K562 (cell line): Measurements from ENCODE around the gene MED16. TPM values are rescaled to one million over a fixed set of nuclear protein-coding genes. Genes with fewer than 3 reads are reported as not detected.

Experiments used
- ATAC-seq: fragments of 200-7000 bp; cut with Tn5 transposase; 3 replicates; pipeline ENCODE4 v1.9.1; 2020; ENCODE audit warnings: moderate library complexity
- BruUV-seq: library from RNA; stranded (reverse); fragments of 400-500 nt; replicated peaks from 2 replicates; lab custom pipeline; 2021; lab: Mats Ljungman, UMichigan
- CTCF ChIA-PET: fragments of 300-600 bp; formaldehyde crosslinking; extraction: SDS; loops from one replicate; lab custom pipeline; 2021; ENCODE audit warnings: low intra/inter-chr PET ratio; lab: Yijun Ruan, JAX
- POLR2A ChIA-PET: fragments of 300-600, 350-650 bp; sonication (Branson Sonifier 250); formaldehyde crosslinking; extraction: SDS; loops from one replicate; lab custom pipeline; 2021; ENCODE audit warnings: antibody characterized with exemption, inconsistent platforms; lab: Yijun Ruan, JAX
- DNase-seq, 4 experiments: peaks; one replicate each; pipeline versions ENCODE4 v3.0.0 to v3.0.0-alpha.2; 2011 to 2018; ENCODE audit warnings: low spot score in 3 of 4, mixed read lengths in 3 of 4; ENCODE audit errors: extremely low read depth in 1 of 4
- FAIRE-seq: peaks from 2 replicates; lab custom pipeline; 2011; peaks lifted over from hg19 to GRCh38; lab: Jason Lieb, UNC
- H2AFZ ChIP-seq: 2 replicates; pipeline ENCODE4 v1.6.0; 2011; ENCODE audit warnings: low read depth, low read length, control low read depth, inconsistent platforms
- H3K27ac ChIP-seq: fragments of 200-600 bp; 3 replicates; pipeline ENCODE4 v1.8.0; 2011; ENCODE audit warnings: low read depth, mild to moderate bottlenecking, control low read depth, inconsistent platforms, low read length, moderate library complexity, mixed read lengths; ENCODE audit errors: extremely low read depth
- H3K27me3 ChIP-seq, 2 experiments: fragments of 300-600 bp in 1 of 2; 2 replicates in 1 of 2; 3 replicates in 1 of 2; pipeline versions ENCODE4 v1.6.0 to v1.8.0; 2011; ENCODE audit warnings: inconsistent platforms in 2 of 2, low read length in 2 of 2, mild to moderate bottlenecking in 1 of 2, mixed read lengths in 1 of 2, moderate library complexity in 1 of 2; ENCODE audit not compliant: control insufficient read depth in 2 of 2, insufficient read depth in 2 of 2
- H3K36me3 ChIP-seq: fragments of 300-600 bp; 3 replicates; pipeline ENCODE4 v1.8.0; 2011; ENCODE audit warnings: mild to moderate bottlenecking, low read length, inconsistent platforms; ENCODE audit not compliant: control insufficient read depth, insufficient read depth
- H3K4me1 ChIP-seq, 2 experiments: fragments of 200-600 bp in 1 of 2; replicated peaks in 1 of 2; 2 replicates in 1 of 2; 3 replicates in 1 of 2; pipeline versions ENCODE4 v1.5.1 to v1.8.0; 2011; ENCODE audit warnings: inconsistent platforms in 2 of 2, low read length in 2 of 2, mild to moderate bottlenecking in 1 of 2, mixed read lengths in 1 of 2, moderate library complexity in 1 of 2; ENCODE audit not compliant: control insufficient read depth in 2 of 2, insufficient read depth in 2 of 2
- H3K4me2 ChIP-seq: 2 replicates; pipeline ENCODE4 v1.6.1; 2011; ENCODE audit warnings: low read length, control low read depth, inconsistent platforms, mixed read lengths; ENCODE audit not compliant: insufficient read depth
- H3K4me3 ChIP-seq: fragments of 200-600 bp; sonication (generic), shearing (Covaris generic); 2 replicates; pipeline ENCODE4 v1.5.1; 2016; ENCODE audit warnings: control low read depth, inconsistent platforms
- H3K79me2 ChIP-seq: fragments of 200-600 bp; 3 replicates; pipeline ENCODE4 v1.8.0; 2011; ENCODE audit warnings: low read length, inconsistent platforms; ENCODE audit not compliant: control insufficient read depth, insufficient read depth
- H3K9ac ChIP-seq, 2 experiments: 2 replicates each; pipeline versions ENCODE4 v1.6.0 to v1.6.1; 2011; ENCODE audit warnings: low read depth in 2 of 2, low read length in 2 of 2, control low read depth in 1 of 2, inconsistent platforms in 1 of 2, mild to moderate bottlenecking in 1 of 2, mixed read lengths in 1 of 2; ENCODE audit not compliant: insufficient read depth in 1 of 2
- H3K9me1 ChIP-seq: one replicate; pipeline ENCODE4 v1.6.0; 2011; ENCODE audit warnings: inconsistent platforms, mild to moderate bottlenecking, low read length, moderate library complexity; ENCODE audit not compliant: control insufficient read depth, insufficient read depth
- H3K9me3 ChIP-seq: replicated peaks from 2 replicates; pipeline ENCODE4 v1.5.1; 2011; ENCODE audit warnings: low read depth, low read length, inconsistent platforms; ENCODE audit not compliant: control insufficient read depth, insufficient read depth
- H4K20me1 ChIP-seq: replicated peaks from 2 replicates; pipeline ENCODE4 v1.6.1; 2011; ENCODE audit warnings: low read length, inconsistent platforms, mixed read lengths; ENCODE audit not compliant: control insufficient read depth, insufficient read depth
- HNRNPL ChIP-seq: fragments of 200-400 bp; formaldehyde crosslinking; IDR thresholded peaks from 2 replicates; pipeline ENCODE4 v1.6.1; 2017; ENCODE audit warnings: low read depth, mild to moderate bottlenecking, low read length
- PCBP1 ChIP-seq: fragments of 200-400 bp; formaldehyde crosslinking; IDR thresholded peaks from 2 replicates; pipeline ENCODE4 v1.6.1; 2018; ENCODE audit warnings: mild to moderate bottlenecking, low read depth, low read length; ENCODE audit not compliant: poor library complexity, severe bottlenecking
- RBFOX2 ChIP-seq: fragments of 200-400 bp; formaldehyde crosslinking; IDR thresholded peaks from 2 replicates; pipeline ENCODE4 v1.6.1; 2017; ENCODE audit warnings: low read depth, mild to moderate bottlenecking, low read length, moderate library complexity
- ZBTB33 ChIP-seq: sonication (generic); formaldehyde crosslinking; IDR thresholded peaks from 2 replicates; pipeline ENCODE4 v1.8.1; 2023; ENCODE audit warnings: mild to moderate bottlenecking, missing genetic modification reagents
- WGBS: fragments of 100-300 bp; shearing (Covaris generic); methylation state at CpG from one replicate; pipeline ENCODE4 v1.1.6; 2016; ENCODE audit warnings: low coverage, mixed read lengths; ENCODE audit not compliant: insufficient coverage; ENCODE audit errors: missing lambda C conversion rate; 5-methylcytosine and 5-hydroxymethylcytosine counted together
- in situ Hi-C: fragments of 300-500 bp; cut with MboI; formaldehyde crosslinking; loops from 4 replicates; pipeline ENCODE4 v1.15.0; 2018; ENCODE audit warnings: inconsistent platforms, mixed read lengths
- intact Hi-C: fragments of 100-400 bp; cut with micrococcal nuclease; formaldehyde crosslinking; loops from 2 replicates; pipeline ENCODE4 v1.14.2; 2022
- polyA plus RNA-seq, 8 experiments: library from polyadenylated mRNA; depleted of rRNA in 4 of 8; stranded (reverse) in 5 of 8; unstranded in 3 of 8; fragments of >200 nt; fragmentation: Nextera tagmentation in 2 of 8; fragmentation: Illumina TruSeq in 1 of 8; extraction: Ambion mirVana in 2 of 8; extraction: Trizol in 1 of 8; gene quantifications; 2 replicates each; pipeline versions ENCODE4 v1.2.1 to v1.2.3, GENCODE V29; 2011 to 2014; ENCODE audit warnings: inconsistent platforms in 1 of 8, missing spikeins in 1 of 8
- total RNA-seq, 7 experiments: library from RNA; depleted of rRNA in 6 of 7; stranded (reverse); fragments of >200 nt in 6 of 7; fragmentation: Illumina TruSeq in 2 of 7; extraction: Trizol in 2 of 7; gene quantifications; 2 replicates each; pipeline versions ENCODE4 v1.2.1 to v1.2.3, GENCODE V29; 2011 to 2021; ENCODE audit warnings: low replicate concordance in 1 of 7
- TF ChIP-seq, protein P1 (sequence below): sonication (generic); IDR thresholded peaks from 2 replicates; pipeline ENCODE4 v1.6.1; 2016

The MED16 gene
- total and polyA plus RNA-seq, 9 of the 15 experiments (the other 6 are each of a cell fraction or from before 2014, with no cell fraction given): 0.89 to 59.9 (median 8.6) TPM

DNA sequence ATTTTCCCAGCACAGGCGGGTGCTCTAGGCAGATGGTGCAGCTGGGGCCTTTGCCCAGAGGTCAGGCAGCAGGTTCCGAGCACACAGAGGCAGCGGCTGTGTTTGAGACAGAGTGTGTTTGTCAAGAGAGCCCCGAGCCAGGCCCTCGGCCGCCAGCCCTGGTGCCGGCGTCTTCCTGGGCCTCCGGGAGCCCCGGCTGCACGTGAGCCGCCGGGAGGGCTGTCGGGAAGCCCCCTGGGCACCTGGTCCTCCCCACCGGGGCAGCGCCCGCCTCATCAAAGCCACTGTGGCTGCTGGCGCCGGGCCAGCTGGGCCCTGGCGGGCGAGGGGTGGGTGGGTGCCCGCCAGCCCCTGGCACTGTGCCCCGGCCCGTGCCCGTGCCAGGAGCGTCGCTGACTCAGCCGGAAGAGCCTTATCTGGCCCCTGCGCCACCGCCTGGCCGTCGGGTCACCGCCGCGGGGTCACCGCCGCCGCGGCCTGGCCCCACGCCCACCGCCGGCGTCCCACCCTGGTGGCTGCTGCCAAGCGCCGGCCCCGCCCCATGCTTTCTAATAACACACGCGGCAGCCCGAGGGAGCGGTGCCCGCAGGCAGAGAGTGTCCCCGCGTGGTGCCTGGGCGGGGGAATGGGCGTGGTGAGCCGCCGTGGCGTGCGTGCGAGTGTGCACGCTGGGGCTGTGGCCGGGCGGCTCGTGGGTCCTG lies 47.8 kb upstream of the MED16 start:
- no TSS peak for BruUV-seq
- ChIA-PET POLR2A (interaction anchor here (1.8 kb wide), 1 partner anchor 21 kb away, joined by 4 read pairs; no protein-coding TSS in a partner anchor), CTCF (no interaction called here)
- ATAC-seq (no peak), DNase-seq (no peak), FAIRE-seq (no peak)
- in situ Hi-C loops: no loop called here
- no peaks in the 10 kb centered on the region for H3K27me3 ChIP-seq
- intact Hi-C loops: no loop called here
- TF ChIP-seq, protein P1, sequence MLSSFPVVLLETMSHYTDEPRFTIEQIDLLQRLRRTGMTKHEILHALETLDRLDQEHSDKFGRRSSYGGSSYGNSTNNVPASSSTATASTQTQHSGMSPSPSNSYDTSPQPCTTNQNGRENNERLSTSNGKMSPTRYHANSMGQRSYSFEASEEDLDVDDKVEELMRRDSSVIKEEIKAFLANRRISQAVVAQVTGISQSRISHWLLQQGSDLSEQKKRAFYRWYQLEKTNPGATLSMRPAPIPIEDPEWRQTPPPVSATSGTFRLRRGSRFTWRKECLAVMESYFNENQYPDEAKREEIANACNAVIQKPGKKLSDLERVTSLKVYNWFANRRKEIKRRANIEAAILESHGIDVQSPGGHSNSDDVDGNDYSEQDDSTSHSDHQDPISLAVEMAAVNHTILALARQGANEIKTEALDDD: no peak
- peak; percentile 89; the same call in 1 of the 2 replicates for TF ChIP-seq HNRNPL
- 0 out of 2 replicates have a peak, but pooled peaks have one; percentile 27 for TF ChIP-seq RBFOX2
- no peak for TF ChIP-seq PCBP1
- TF ChIP-seq ZBTB33 (CRISPR knock-in tag): peak; percentile 18; the same call in 1 of the 2 replicates
- no peak overlapping the region for H3K9ac ChIP-seq
- peaks cover 85% of the 10 kb centered on the region for H3K79me2 ChIP-seq
- peaks cover 27% of the 10 kb centered on the region for H4K20me1 ChIP-seq
- peaks cover 13 to 64% of the 10 kb centered on the region in 2 experiments for H3K4me1 ChIP-seq
- H3K4me3 ChIP-seq: no peak overlapping the region
- H3K9me1 ChIP-seq: peaks cover 10% of the 10 kb centered on the region
- H3K4me2 ChIP-seq: no peak overlapping the region
- H2AFZ ChIP-seq: no peak overlapping the region
- peaks cover 74% of the 10 kb centered on the region; the same call in 2 of the 3 replicates for H3K36me3 ChIP-seq
- H3K27ac ChIP-seq: no peak overlapping the region
- H3K9me3 ChIP-seq: no peaks in the 10 kb centered on the region
- WGBS: 93% methylated on average over 23 of the region's 64 CpGs
